Transverse colon (tissue), 4 donors: ENCODE results near the gene SUSD4. TPM values are rescaled to one million over a fixed set of nuclear protein-coding genes. Genes with fewer than 3 reads are reported as not detected.

ENCODE experiments used
- DNase-seq: peaks from one replicate; pipeline ENCODE4 v3.0.0-alpha.2; 2019
- H3K27ac ChIP-seq, 4 donors: fragments of 200-600 bp; sonication (generic); 2 replicates each; pipeline ENCODE4 v1.5.1; 2016 to 2018; ENCODE audit warnings: inconsistent platforms in 4 of 4
- H3K27me3 ChIP-seq: fragments of 200-600 bp; sonication (generic); 2 replicates; pipeline ENCODE4 v1.5.1; 2017; ENCODE audit warnings: inconsistent platforms
- H3K36me3 ChIP-seq, 4 donors: fragments of 200-600 bp; sonication (generic); 2 replicates each; pipeline ENCODE4 v1.5.1; 2017 to 2019; ENCODE audit warnings: inconsistent platforms in 4 of 4
- H3K4me1 ChIP-seq, 4 donors: fragments of 200-600 bp; sonication (generic); 2 replicates each; pipeline ENCODE4 v1.5.1; 2017 to 2020; ENCODE audit warnings: inconsistent platforms in 4 of 4
- H3K4me3 ChIP-seq, 4 donors: fragments of 200-600 bp; sonication (generic); 1 replicate in 1 of 4; 2 replicates in 3 of 4; pipeline versions ENCODE4 v1.5.1 to v1.6.1; 2017 to 2019; ENCODE audit warnings: inconsistent platforms in 4 of 4
- H3K9me3 ChIP-seq, 2 donors: fragments of 200-600 bp; sonication (generic); 2 replicates each; pipeline ENCODE4 v1.5.1; 2017 to 2019; ENCODE audit warnings: inconsistent platforms in 2 of 2
- EP300 ChIP-seq: sonication (generic); formaldehyde crosslinking; IDR thresholded peaks from one replicate; pipeline ENCODE4 v1.6.1; 2017; ENCODE audit warnings: antibody characterized with exemption, low read depth
- POLR2A ChIP-seq: fragments of 450-650 bp; IDR thresholded peaks from one replicate; pipeline ENCODE4 v1.6.1; 2016; ENCODE audit warnings: antibody characterized with exemption, mild to moderate bottlenecking, moderate library complexity
- POLR2AphosphoS5 ChIP-seq, 3 donors: sonication (generic); formaldehyde crosslinking; IDR thresholded peaks; one replicate each; pipeline ENCODE4 v1.6.1; 2016; ENCODE audit warnings: antibody characterized with exemption in 3 of 3
- WGBS, 2 donors: methylation state at CpG; one replicate each; pipeline ENCODE4 v1.1.5; 2018; ENCODE audit warnings: low coverage in 1 of 2; 5-methylcytosine and 5-hydroxymethylcytosine counted together
- in situ Hi-C, 4 donors: fragments of 200-750 bp; cut with MboI; loops; one replicate each; pipeline versions ENCODE4 v1.15.0 to v1.15.1; 2017; ENCODE audit warnings: low sequenced_read_pairs in 3 of 4, low pct_ligation_motif_present in 1 of 4, low pct_unique_long_range_greater_than_20kb in 1 of 4
- intact Hi-C: fragments of 100-400 bp; cut with DNase I; formaldehyde crosslinking; loops from one replicate; pipeline ENCODE4 v1.15.1; 2023; ENCODE audit warnings: low total_unique reads
- small RNA-seq, 4 donors: library from RNA; depleted of rRNA; stranded (forward); fragments of <200 nt; gene quantifications; one replicate each; pipeline ENCODE3, GENCODE V24; 2016
- total RNA-seq, 4 donors: library from RNA; depleted of rRNA; stranded (reverse); fragments of >200 nt; gene quantifications; one replicate each; pipeline ENCODE4 v1.1.0, GENCODE V29; 2016
- TF ChIP-seq, protein P1 (sequence below), 5 experiments: fragments of 200-600 bp in 3 of 5; fragments of 450-650 bp in 2 of 5; sonication (generic) in 3 of 5; IDR thresholded peaks; 1 replicate in 2 of 5; 2 replicates in 3 of 5; pipeline ENCODE4 v1.5.1; 2016 to 2017; ENCODE audit warnings: antibody characterized with exemption in 5 of 5, inconsistent platforms in 3 of 5, mild to moderate bottlenecking in 2 of 5, moderate library complexity in 1 of 5

SUSD4 gene
- total RNA-seq, 4 donors from 2014 or later: 0.32 to 1.2 TPM; not detected in 2

- no peaks in the 10 kb centered on the region for H3K36me3 ChIP-seq
- H3K4me1 ChIP-seq: no peaks in the 10 kb centered on the region
- no peaks in the 10 kb centered on the region for H3K27me3 ChIP-seq
- H3K4me3 ChIP-seq: no peak overlapping the region
- peak; percentile 16 for DNase-seq
- no peaks in the 10 kb centered on the region for H3K9me3 ChIP-seq
- WGBS, 2 donors: 0 to 32% methylated on average over 2 to 5 of the region's 5 CpGs
- H3K27ac ChIP-seq: peak overlapping the region in 3 of 4 donors; percentile 32 to 43 (median 35)
- in situ Hi-C loops: no loop called here
- TF ChIP-seq POLR2A (no peak), EP300 (no peak), POLR2AphosphoS5 (IDR thresholded peaks at IDR 0.05) (no peak)
- TF ChIP-seq, protein P1, sequence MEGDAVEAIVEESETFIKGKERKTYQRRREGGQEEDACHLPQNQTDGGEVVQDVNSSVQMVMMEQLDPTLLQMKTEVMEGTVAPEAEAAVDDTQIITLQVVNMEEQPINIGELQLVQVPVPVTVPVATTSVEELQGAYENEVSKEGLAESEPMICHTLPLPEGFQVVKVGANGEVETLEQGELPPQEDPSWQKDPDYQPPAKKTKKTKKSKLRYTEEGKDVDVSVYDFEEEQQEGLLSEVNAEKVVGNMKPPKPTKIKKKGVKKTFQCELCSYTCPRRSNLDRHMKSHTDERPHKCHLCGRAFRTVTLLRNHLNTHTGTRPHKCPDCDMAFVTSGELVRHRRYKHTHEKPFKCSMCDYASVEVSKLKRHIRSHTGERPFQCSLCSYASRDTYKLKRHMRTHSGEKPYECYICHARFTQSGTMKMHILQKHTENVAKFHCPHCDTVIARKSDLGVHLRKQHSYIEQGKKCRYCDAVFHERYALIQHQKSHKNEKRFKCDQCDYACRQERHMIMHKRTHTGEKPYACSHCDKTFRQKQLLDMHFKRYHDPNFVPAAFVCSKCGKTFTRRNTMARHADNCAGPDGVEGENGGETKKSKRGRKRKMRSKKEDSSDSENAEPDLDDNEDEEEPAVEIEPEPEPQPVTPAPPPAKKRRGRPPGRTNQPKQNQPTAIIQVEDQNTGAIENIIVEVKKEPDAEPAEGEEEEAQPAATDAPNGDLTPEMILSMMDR (IDR thresholded peaks at IDR 0.05): no peak
- intact Hi-C loops: no loop called here
Measured at GRCh38 chr1:223177681-223178080, 186.3 kb downstream of the SUSD4 start.

- intact Hi-C loops: no loop called here
- DNase-seq: no peak
- Histone ChIP-seq H3K27me3 (no peaks in the 10 kb centered on the region), H3K4me1 (no peaks in the 10 kb centered on the region), H3K9me3 (no peaks in the 10 kb centered on the region), H3K4me3 (no peak overlapping the region), H3K27ac (peak overlapping the region in 1 of 4 donors; percentile 48), H3K36me3 (no peaks in the 10 kb centered on the region)
- TF ChIP-seq POLR2AphosphoS5 (IDR thresholded peaks at IDR 0.05) (no peak), POLR2A (no peak)
- in situ Hi-C loops: no loop called here
- WGBS, 2 donors: 75 to 79% methylated on average over 3 of the region's 3 CpGs
Measured at GRCh38 chr1:223176437-223176836, 187.5 kb downstream of the SUSD4 start.

GRCh38 chr1:223175633-223176032 is 188.3 kb downstream of the SUSD4 start:
- H3K4me1 ChIP-seq: no peaks in the 10 kb centered on the region
- intact Hi-C loops: no loop called here
- H3K4me3 ChIP-seq: no peak overlapping the region
- no peaks in the 10 kb centered on the region for H3K27me3 ChIP-seq
- peak overlapping the region in 2 of 4 donors; percentile 8 to 48 for H3K27ac ChIP-seq
- in situ Hi-C loops: no loop called here
- WGBS, 2 donors: 63 to 100% methylated on average over 1 to 3 of the region's 3 CpGs
- TF ChIP-seq EP300: no peak
- TF ChIP-seq POLR2AphosphoS5 (IDR thresholded peaks at IDR 0.05): peak in 1 of 3 donors; percentile 17
- no peaks in the 10 kb centered on the region for H3K36me3 ChIP-seq
- DNase-seq: no peak
- H3K9me3 ChIP-seq: no peaks in the 10 kb centered on the region

- H3K9me3 ChIP-seq: no peaks in the 10 kb centered on the region
- intact Hi-C loops: no loop called here
- no peak overlapping the region for H3K4me3 ChIP-seq
- no peaks in the 10 kb centered on the region for H3K27me3 ChIP-seq
- TF ChIP-seq, protein P1 (IDR thresholded peaks at IDR 0.05): no peak
- TF ChIP-seq EP300 (no peak), POLR2A (no peak), POLR2AphosphoS5 (IDR thresholded peaks at IDR 0.05) (no peak)
- no peaks in the 10 kb centered on the region for H3K4me1 ChIP-seq
- 63% methylated on average over 4 of the region's 4 CpGs; no CpG with 5 or more reads in 1 of the 2 donors for WGBS, 2 donors
- no peak for DNase-seq
- in situ Hi-C loops: no loop called here
- H3K27ac ChIP-seq: peak overlapping the region in 2 of 4 donors; percentile 8 to 35
- no peaks in the 10 kb centered on the region for H3K36me3 ChIP-seq
Measured at GRCh38 chr1:223175032-223175431, 188.9 kb downstream of the SUSD4 start.

Small RNAs within 50 kb of the gene (small RNA-seq; reads per million reads assigned to genes)
- 0 reads per million in 4 donors for gene RNU4-57P

Other genes starting within 250 kb of the SUSD4 start
- gene TLR5, start 220.9 kb downstream of the SUSD4 start, total RNA-seq: 1 to 10 TPM in 3 of 4 donors, not detected in 1; 1.9 to 9.4 (median 3.8) TPM
- not detected for gene CCDC185, start 29.2 kb upstream of the SUSD4 start, total RNA-seq